Measurements from ENCODE around the gene MRPS21. TPM values are rescaled to one million over a fixed set of nuclear protein-coding genes. Genes with fewer than 3 reads are reported as not detected.

Gene MRPS21
- total RNA-seq, 1 donor: 31.2 TPM

Other genes with a start within 250 kb of the MRPS21 start
- gene VPS45, start 226.1 kb upstream of the MRPS21 start, total RNA-seq: 11.3 TPM
- gene PLEKHO1, start 143.9 kb upstream of the MRPS21 start, total RNA-seq: 60.1 TPM
- 4.8 TPM for gene ANP32E, start 57.7 kb upstream of the MRPS21 start, total RNA-seq
- not detected for gene CA14, start 36.1 kb upstream of the MRPS21 start, total RNA-seq
- 153 TPM for gene APH1A, start 24.8 kb upstream of the MRPS21 start, total RNA-seq
- gene C1orf54, start 21.1 kb upstream of the MRPS21 start, total RNA-seq: 14.8 TPM
- gene CIART, start 11.3 kb upstream of the MRPS21 start, total RNA-seq: 0.27 TPM
- gene PRPF3, start 27.7 kb downstream of the MRPS21 start, total RNA-seq: 24.2 TPM
- 10.5 TPM for gene RPRD2, start 70.3 kb downstream of the MRPS21 start, total RNA-seq
- gene TARS2, start 193.6 kb downstream of the MRPS21 start, total RNA-seq: 32.3 TPM
- gene ECM1, start 214.2 kb downstream of the MRPS21 start, total RNA-seq: 1.1 TPM
- gene FALEC, start 221.9 kb downstream of the MRPS21 start, total RNA-seq: 0.27 TPM